Measurements from ENCODE around the gene ANO6. TPM values are rescaled to one million over a fixed set of nuclear protein-coding genes. Genes with fewer than 3 reads are reported as not detected.
"Not testable (repeated sequence)": the region's sequence is repeated elsewhere in the genome, so short reads cannot be mapped to it uniquely, and the experiment has no call there.

ANO6 gene
- total RNA-seq, 1 donor from 2014 or later: 69.9 TPM

GRCh38 chr12:45379261-45379660 is 163.4 kb downstream of the ANO6 start:
- H3K4me3 ChIP-seq (ENCODE audit: low read depth, low read length): no peak overlapping the region
- DNase-seq (ENCODE audit: low read depth): no peak
- H3K36me3 ChIP-seq (ENCODE audit: control insufficient read depth, insufficient read depth, low read length): no peaks in the 10 kb centered on the region
- no peak for TF ChIP-seq CTCF (IDR thresholded peaks at IDR 0.05; ENCODE audit: insufficient read depth, low read length, poor library complexity, severe bottlenecking)
- H3K27me3 ChIP-seq (ENCODE audit: control insufficient read depth, insufficient read depth, low read length): no peaks in the 10 kb centered on the region

GRCh38 chr12:45381351-45381750 is 165.5 kb downstream of the ANO6 start:
- TF ChIP-seq CTCF (IDR thresholded peaks at IDR 0.05; ENCODE audit: insufficient read depth, low read length, poor library complexity, severe bottlenecking): no peak
- H3K4me3 ChIP-seq (ENCODE audit: low read depth, low read length): no peak overlapping the region
- H3K27me3 ChIP-seq (ENCODE audit: control insufficient read depth, insufficient read depth, low read length): no peaks in the 10 kb centered on the region
- DNase-seq (ENCODE audit: low read depth): no peak
- H3K36me3 ChIP-seq (ENCODE audit: control insufficient read depth, insufficient read depth, low read length): no peaks in the 10 kb centered on the region

- H3K36me3 ChIP-seq (ENCODE audit: control insufficient read depth, insufficient read depth, low read length): peaks cover 1% of the 10 kb centered on the region
- no peaks in the 10 kb centered on the region for H3K27me3 ChIP-seq (ENCODE audit: control insufficient read depth, insufficient read depth, low read length)
- H3K4me3 ChIP-seq (ENCODE audit: low read depth, low read length): no peak overlapping the region
- TF ChIP-seq CTCF (IDR thresholded peaks at IDR 0.05; ENCODE audit: insufficient read depth, low read length, poor library complexity, severe bottlenecking): peak; percentile 63
- no peak for DNase-seq (ENCODE audit: low read depth)
These were observed 172.7 kb downstream of the ANO6 start for GRCh38 chr12:45388545-45388944.

- Histone ChIP-seq H3K36me3 (ENCODE audit: control insufficient read depth, insufficient read depth, low read length) (peaks cover 1% of the 10 kb centered on the region), H3K27me3 (ENCODE audit: control insufficient read depth, insufficient read depth, low read length) (no peaks in the 10 kb centered on the region), H3K4me3 (ENCODE audit: low read depth, low read length) (no peak overlapping the region)
- no peak for DNase-seq (ENCODE audit: low read depth)
- TF ChIP-seq CTCF (IDR thresholded peaks at IDR 0.05; ENCODE audit: insufficient read depth, low read length, poor library complexity, severe bottlenecking): no peak
These were observed 173.5 kb downstream of the ANO6 start for GRCh38 chr12:45389426-45389825.

GRCh38 chr12:45397499-45397898 is 181.6 kb downstream of the ANO6 start:
- not testable (repeated sequence) for H3K4me3 ChIP-seq (ENCODE audit: low read depth, low read length); H3K27me3 ChIP-seq (ENCODE audit: control insufficient read depth, insufficient read depth, low read length); DNase-seq (ENCODE audit: low read depth); H3K36me3 ChIP-seq (ENCODE audit: control insufficient read depth, insufficient read depth, low read length)

GRCh38 chr12:45398552-45398951 is 182.7 kb downstream of the ANO6 start:
- no peaks in the 10 kb centered on the region for H3K27me3 ChIP-seq (ENCODE audit: control insufficient read depth, insufficient read depth, low read length)
- H3K36me3 ChIP-seq (ENCODE audit: control insufficient read depth, insufficient read depth, low read length): no peaks in the 10 kb centered on the region
- no peak for TF ChIP-seq CTCF (IDR thresholded peaks at IDR 0.05; ENCODE audit: insufficient read depth, low read length, poor library complexity, severe bottlenecking)
- H3K4me3 ChIP-seq (ENCODE audit: low read depth, low read length): no peak overlapping the region
- no peak for DNase-seq (ENCODE audit: low read depth)
